ENCODE results near the gene FN1.

DNA sequence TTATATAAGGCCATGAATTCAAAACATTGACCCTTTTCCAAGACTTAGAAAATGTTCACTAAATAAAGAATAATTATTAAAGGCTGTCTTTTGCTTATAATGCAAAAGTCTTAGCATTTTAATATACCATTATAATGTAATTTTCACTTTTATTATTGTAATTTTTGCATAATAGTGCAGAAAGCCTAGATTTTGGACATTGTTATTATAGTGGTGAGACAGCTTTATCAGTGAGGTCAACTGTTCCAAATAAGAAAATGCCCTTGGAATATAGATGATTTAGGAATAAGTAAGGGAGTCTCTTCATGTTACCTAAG is 67.4 kb downstream of the FN1 start:
- TF ChIP-seq, protein P1, sequence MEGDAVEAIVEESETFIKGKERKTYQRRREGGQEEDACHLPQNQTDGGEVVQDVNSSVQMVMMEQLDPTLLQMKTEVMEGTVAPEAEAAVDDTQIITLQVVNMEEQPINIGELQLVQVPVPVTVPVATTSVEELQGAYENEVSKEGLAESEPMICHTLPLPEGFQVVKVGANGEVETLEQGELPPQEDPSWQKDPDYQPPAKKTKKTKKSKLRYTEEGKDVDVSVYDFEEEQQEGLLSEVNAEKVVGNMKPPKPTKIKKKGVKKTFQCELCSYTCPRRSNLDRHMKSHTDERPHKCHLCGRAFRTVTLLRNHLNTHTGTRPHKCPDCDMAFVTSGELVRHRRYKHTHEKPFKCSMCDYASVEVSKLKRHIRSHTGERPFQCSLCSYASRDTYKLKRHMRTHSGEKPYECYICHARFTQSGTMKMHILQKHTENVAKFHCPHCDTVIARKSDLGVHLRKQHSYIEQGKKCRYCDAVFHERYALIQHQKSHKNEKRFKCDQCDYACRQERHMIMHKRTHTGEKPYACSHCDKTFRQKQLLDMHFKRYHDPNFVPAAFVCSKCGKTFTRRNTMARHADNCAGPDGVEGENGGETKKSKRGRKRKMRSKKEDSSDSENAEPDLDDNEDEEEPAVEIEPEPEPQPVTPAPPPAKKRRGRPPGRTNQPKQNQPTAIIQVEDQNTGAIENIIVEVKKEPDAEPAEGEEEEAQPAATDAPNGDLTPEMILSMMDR (IDR thresholded peaks at IDR 0.05), result no peak
- no peak for TF ChIP-seq POLR2A (IDR thresholded peaks at IDR 0.05)
